ENCODE data around the gene FOXN3. TPM values are rescaled to one million over a fixed set of nuclear protein-coding genes. Genes with fewer than 3 reads are reported as not detected.

Gene FOXN3
- total and polyA plus RNA-seq, 2 donors (not counting 3 experiments of a cell fraction or from before 2014, with no cell fraction given), result 16.9 to 41.8 TPM

DNA sequence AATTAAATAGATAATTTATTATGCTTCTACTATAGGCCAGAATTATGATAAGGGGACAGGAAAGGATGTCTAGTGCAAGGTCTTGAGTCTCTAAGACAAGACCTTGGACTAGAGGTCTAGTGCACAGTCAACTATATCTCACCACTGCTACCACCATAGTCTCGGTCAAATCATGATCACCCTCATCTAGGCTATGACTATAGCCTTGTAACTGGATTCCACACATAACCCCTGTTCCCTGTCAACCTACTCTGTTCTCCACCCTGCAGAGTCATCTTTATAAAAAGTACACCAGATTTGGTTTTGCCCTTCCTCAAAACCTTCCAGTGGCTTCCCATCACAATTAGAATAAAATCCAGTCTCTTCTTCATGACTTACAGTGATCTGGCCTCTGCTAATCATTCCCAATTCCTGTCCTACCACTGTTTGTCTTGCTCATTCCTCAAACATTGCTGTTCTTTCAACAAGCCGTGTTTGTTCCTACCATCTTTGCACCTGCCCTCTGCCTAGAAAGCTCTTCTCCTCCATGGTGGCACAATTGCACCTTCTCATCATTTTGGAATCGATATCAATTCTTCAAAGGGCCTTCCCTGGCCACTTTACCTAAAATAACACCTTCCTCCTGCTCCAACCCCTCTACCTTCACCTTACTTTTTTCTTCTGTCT, 169.4 kb downstream of the FOXN3 start:
- Histone ChIP-seq H4K20me1 (replicated peaks; ENCODE audit: control insufficient read depth, extremely low read depth, insufficient read depth, low read length) (no peaks in the 10 kb centered on the region), H3K9me3 (replicated peaks; ENCODE audit: control insufficient read depth, insufficient read depth, low read length) (no peaks in the 10 kb centered on the region), H3K9ac (replicated peaks; ENCODE audit: extremely low read depth, insufficient read depth, low read length) (no peak overlapping the region), H2AFZ (ENCODE audit: low read depth, low read length) (no peak overlapping the region), H3K4me3 (replicated peaks in 1 of 3; ENCODE audit: insufficient read depth in 1 of 3, low read depth in 1 of 3, low read length in 3 of 3) (no peak overlapping the region), H3K4me2 (ENCODE audit: insufficient read depth, low read length) (no peak overlapping the region), H3K9me1 (replicated peaks; ENCODE audit: control insufficient read depth, extremely low read depth, insufficient read depth, low read length) (no peaks in the 10 kb centered on the region), H3K36me3 (ENCODE audit: control insufficient read depth in 2 of 2, extremely low read depth in 1 of 2, insufficient read depth in 2 of 2, low read length in 2 of 2) (no peaks in the 10 kb centered on the region), H3K27me3 (ENCODE audit: control insufficient read depth in 2 of 2, insufficient read depth in 2 of 2, low read length in 2 of 2) (no peaks in the 10 kb centered on the region), H3K27ac (ENCODE audit: insufficient read depth, low read depth, low read length) (no peak overlapping the region), H3K79me2 (ENCODE audit: control insufficient read depth, insufficient read depth, low read length) (no peaks in the 10 kb centered on the region), H3K4me1 (ENCODE audit: control insufficient read depth, extremely low read depth, insufficient read depth, low read length) (peaks cover 5% of the 10 kb centered on the region)
- no peak for TF ChIP-seq JUN (IDR thresholded peaks at IDR 0.05; ENCODE audit: borderline replicate concordance, insufficient read depth, insufficient read length, low read depth)
- TF ChIP-seq, protein P1, sequence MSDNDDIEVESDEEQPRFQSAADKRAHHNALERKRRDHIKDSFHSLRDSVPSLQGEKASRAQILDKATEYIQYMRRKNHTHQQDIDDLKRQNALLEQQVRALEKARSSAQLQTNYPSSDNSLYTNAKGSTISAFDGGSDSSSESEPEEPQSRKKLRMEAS (IDR thresholded peaks at IDR 0.05; ENCODE audit: insufficient read depth, insufficient read length), result no peak
- no peak for TF ChIP-seq POLR2AphosphoS5 (IDR thresholded peaks at IDR 0.05; ENCODE audit: insufficient read depth, low read depth, low read length)
- no peak for TF ChIP-seq MYC (IDR thresholded peaks at IDR 0.05; ENCODE audit: low read depth, low read length)
- no peak for TF ChIP-seq POLR2A (IDR thresholded peaks at IDR 0.05; ENCODE audit: low read depth, low read length)
- POLR2A ChIA-PET, result no interaction called here
- no TSS peak for BruUV-seq (replicated peaks)
- no peak for FAIRE-seq
- CTCF ChIA-PET, result no interaction called here
- no peak for DNase-seq (ENCODE audit: low read depth, low spot score)
- dilution Hi-C loops (cut with MboI; ENCODE audit: extremely low pct_ligation_motif_present, low sequenced_read_pairs) (no loop called here), intact Hi-C loops (cut with micrococcal nuclease) (no loop called here)

DNA sequence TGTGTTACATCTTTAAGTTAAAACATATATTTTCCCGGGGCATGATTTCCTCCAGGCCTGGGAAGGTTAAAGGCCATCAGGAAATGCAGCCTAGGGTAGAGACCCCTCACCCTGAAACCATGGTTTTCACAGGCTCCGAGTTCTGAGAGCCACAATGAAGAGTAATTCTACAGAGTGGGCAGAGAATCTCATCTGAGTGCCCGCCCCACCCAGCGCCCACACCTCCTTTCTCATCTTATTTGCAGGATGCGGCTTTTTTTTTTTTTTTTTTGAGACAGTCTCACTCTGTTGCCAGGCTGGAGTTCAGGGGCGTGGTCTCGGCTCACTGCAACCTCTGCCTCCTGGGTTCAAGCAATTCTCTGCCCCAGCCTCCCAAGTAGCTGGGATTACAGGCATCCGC, 170.7 kb downstream of the FOXN3 start:
- DNase-seq (ENCODE audit: low read depth, low spot score), result no peak
- Histone ChIP-seq H3K4me3 (replicated peaks in 1 of 3; ENCODE audit: insufficient read depth in 1 of 3, low read depth in 1 of 3, low read length in 3 of 3) (no peak overlapping the region), H3K9ac (replicated peaks; ENCODE audit: extremely low read depth, insufficient read depth, low read length) (no peak overlapping the region), H3K9me1 (replicated peaks; ENCODE audit: control insufficient read depth, extremely low read depth, insufficient read depth, low read length) (no peaks in the 10 kb centered on the region), H2AFZ (ENCODE audit: low read depth, low read length) (no peak overlapping the region), H3K4me2 (ENCODE audit: insufficient read depth, low read length) (no peak overlapping the region), H3K4me1 (ENCODE audit: control insufficient read depth, extremely low read depth, insufficient read depth, low read length) (peaks cover 9% of the 10 kb centered on the region), H3K79me2 (ENCODE audit: control insufficient read depth, insufficient read depth, low read length) (no peaks in the 10 kb centered on the region), H3K27ac (ENCODE audit: insufficient read depth, low read depth, low read length) (no peak overlapping the region), H3K9me3 (replicated peaks; ENCODE audit: control insufficient read depth, insufficient read depth, low read length) (no peaks in the 10 kb centered on the region), H3K36me3 (ENCODE audit: control insufficient read depth in 2 of 2, extremely low read depth in 1 of 2, insufficient read depth in 2 of 2, low read length in 2 of 2) (no peaks in the 10 kb centered on the region), H4K20me1 (replicated peaks; ENCODE audit: control insufficient read depth, extremely low read depth, insufficient read depth, low read length) (no peaks in the 10 kb centered on the region), H3K27me3 (ENCODE audit: control insufficient read depth in 2 of 2, insufficient read depth in 2 of 2, low read length in 2 of 2) (no peaks in the 10 kb centered on the region)
- dilution Hi-C loops (cut with MboI; ENCODE audit: extremely low pct_ligation_motif_present, low sequenced_read_pairs) (no loop called here), intact Hi-C loops (cut with micrococcal nuclease) (no loop called here)
- FAIRE-seq, result no peak
- ChIA-PET CTCF (no interaction called here), POLR2A (no interaction called here)
- no TSS peak for BruUV-seq (replicated peaks)
- TF ChIP-seq FOS (IDR thresholded peaks at IDR 0.05; ENCODE audit: borderline replicate concordance, insufficient read depth, low read length), result no peak
- no peak for TF ChIP-seq JUN (IDR thresholded peaks at IDR 0.05; ENCODE audit: borderline replicate concordance, insufficient read depth, insufficient read length, low read depth)
- TF ChIP-seq POLR2AphosphoS5 (IDR thresholded peaks at IDR 0.05; ENCODE audit: insufficient read depth, low read depth, low read length), result no peak
- TF ChIP-seq POLR2A (IDR thresholded peaks at IDR 0.05; ENCODE audit: low read depth, low read length), result no peak
- TF ChIP-seq, protein P2, sequence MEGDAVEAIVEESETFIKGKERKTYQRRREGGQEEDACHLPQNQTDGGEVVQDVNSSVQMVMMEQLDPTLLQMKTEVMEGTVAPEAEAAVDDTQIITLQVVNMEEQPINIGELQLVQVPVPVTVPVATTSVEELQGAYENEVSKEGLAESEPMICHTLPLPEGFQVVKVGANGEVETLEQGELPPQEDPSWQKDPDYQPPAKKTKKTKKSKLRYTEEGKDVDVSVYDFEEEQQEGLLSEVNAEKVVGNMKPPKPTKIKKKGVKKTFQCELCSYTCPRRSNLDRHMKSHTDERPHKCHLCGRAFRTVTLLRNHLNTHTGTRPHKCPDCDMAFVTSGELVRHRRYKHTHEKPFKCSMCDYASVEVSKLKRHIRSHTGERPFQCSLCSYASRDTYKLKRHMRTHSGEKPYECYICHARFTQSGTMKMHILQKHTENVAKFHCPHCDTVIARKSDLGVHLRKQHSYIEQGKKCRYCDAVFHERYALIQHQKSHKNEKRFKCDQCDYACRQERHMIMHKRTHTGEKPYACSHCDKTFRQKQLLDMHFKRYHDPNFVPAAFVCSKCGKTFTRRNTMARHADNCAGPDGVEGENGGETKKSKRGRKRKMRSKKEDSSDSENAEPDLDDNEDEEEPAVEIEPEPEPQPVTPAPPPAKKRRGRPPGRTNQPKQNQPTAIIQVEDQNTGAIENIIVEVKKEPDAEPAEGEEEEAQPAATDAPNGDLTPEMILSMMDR (IDR thresholded peaks at IDR 0.05; ENCODE audit: extremely low read depth in 1 of 2, insufficient read depth in 1 of 2, low read depth in 1 of 2, low read length in 2 of 2), result no peak
- TF ChIP-seq MYC (IDR thresholded peaks at IDR 0.05; ENCODE audit: low read depth, low read length), result no peak
- TF ChIP-seq, protein P1 (IDR thresholded peaks at IDR 0.05; ENCODE audit: insufficient read depth, insufficient read length), result no peak
- no peak for TF ChIP-seq GATA2 (IDR thresholded peaks at IDR 0.05; ENCODE audit: insufficient read depth, insufficient read length, low read depth, low read length)
- no peak for TF ChIP-seq EZH2 (IDR thresholded peaks at IDR 0.05; ENCODE audit: borderline replicate concordance, low read depth, low read length, severe bottlenecking)
